Vagina (tissue), 2 donors: ENCODE data around the gene ZNRF1.

Experiments used
- CTCF ChIP-seq, 3 experiments: fragments of 450-650 bp in 2 of 3; fragments of 200-600 bp in 1 of 3; sonication (generic) in 1 of 3; IDR thresholded peaks; one replicate each; pipeline ENCODE4 v1.5.1; 2017 to 2019; ENCODE audit warnings: antibody characterized with exemption in 3 of 3, mild to moderate bottlenecking in 2 of 3, moderate library complexity in 2 of 3
- POLR2A ChIP-seq, 2 donors: fragments of 450-650 bp; IDR thresholded peaks; one replicate each; pipeline ENCODE4 v1.6.1; 2017; ENCODE audit warnings: antibody characterized with exemption in 2 of 2, mild to moderate bottlenecking in 2 of 2, moderate library complexity in 2 of 2
- POLR2AphosphoS5 ChIP-seq, 2 donors: sonication (generic); formaldehyde crosslinking; IDR thresholded peaks; one replicate each; pipeline ENCODE4 v1.9.0; 2017; ENCODE audit warnings: antibody characterized with exemption in 2 of 2, mild to moderate bottlenecking in 2 of 2, low read depth in 1 of 2; ENCODE audit not compliant: insufficient read depth in 1 of 2

GRCh38 chr16:74954763-74955162, 44.1 kb upstream of the ZNRF1 start:
- TF ChIP-seq POLR2A (IDR thresholded peaks at IDR 0.05), result no peak
- TF ChIP-seq CTCF (IDR thresholded peaks at IDR 0.05), result no peak
- no peak for TF ChIP-seq POLR2AphosphoS5 (IDR thresholded peaks at IDR 0.05; ENCODE audit: insufficient read depth in 1 of 2, low read depth in 1 of 2)
